Parathyroid adenoma (tissue), 2 donors: ENCODE measurements around the gene FPR1.
"Not testable (repeated sequence)": the region's sequence is repeated elsewhere in the genome, so short reads cannot be mapped to it uniquely, and the experiment has no call there.

Source experiments
- H2AFZ ChIP-seq: fragments of 300-600 bp; sonication (generic); one replicate; pipeline ENCODE4 v1.7.0; 2017; ENCODE audit warnings: antibody characterized with exemption, mild to moderate bottlenecking
- H3K27ac ChIP-seq: fragments of 300-600 bp; sonication (generic); one replicate; pipeline ENCODE4 v1.7.0; 2017
- H3K27me3 ChIP-seq: fragments of 300-600 bp; sonication (generic); one replicate; pipeline ENCODE4 v1.7.0; 2017; ENCODE audit warnings: low read length; ENCODE audit not compliant: control insufficient read depth, insufficient read depth
- H3K36me3 ChIP-seq: fragments of 300-600 bp; sonication (generic); one replicate; pipeline ENCODE4 v1.7.0; 2017; ENCODE audit warnings: low read length; ENCODE audit not compliant: control insufficient read depth, insufficient read depth
- H3K4me1 ChIP-seq: fragments of 300-600 bp; sonication (generic); one replicate; pipeline ENCODE4 v1.7.0; 2017; ENCODE audit warnings: control low read depth
- H3K4me2 ChIP-seq: fragments of 300-600 bp; sonication (generic); one replicate; pipeline ENCODE4 v1.7.0; 2017; ENCODE audit warnings: low read length
- H3K4me3 ChIP-seq: fragments of 300-600 bp; sonication (generic); one replicate; pipeline ENCODE4 v1.7.0; 2017; ENCODE audit warnings: low read depth, low read length
- H3K79me2 ChIP-seq: fragments of 300-600 bp; sonication (generic); one replicate; pipeline ENCODE4 v1.7.0; 2017; ENCODE audit warnings: control low read depth
- H3K9ac ChIP-seq: fragments of 300-600 bp; sonication (generic); one replicate; pipeline ENCODE4 v1.7.0; 2017; ENCODE audit warnings: mild to moderate bottlenecking
- H3K9me3 ChIP-seq: fragments of 300-600 bp; sonication (generic); one replicate; pipeline ENCODE4 v1.7.0; 2017; ENCODE audit warnings: low read length; ENCODE audit not compliant: control insufficient read depth
- TF ChIP-seq, protein P1 (sequence below): fragments of 300-600 bp; sonication (generic); IDR thresholded peaks from one replicate; pipeline ENCODE4 v1.7.0; 2017; ENCODE audit warnings: antibody characterized with exemption, mild to moderate bottlenecking
- donor health status: primary hyperparathyroidism.

The FPR1 gene

DNA sequence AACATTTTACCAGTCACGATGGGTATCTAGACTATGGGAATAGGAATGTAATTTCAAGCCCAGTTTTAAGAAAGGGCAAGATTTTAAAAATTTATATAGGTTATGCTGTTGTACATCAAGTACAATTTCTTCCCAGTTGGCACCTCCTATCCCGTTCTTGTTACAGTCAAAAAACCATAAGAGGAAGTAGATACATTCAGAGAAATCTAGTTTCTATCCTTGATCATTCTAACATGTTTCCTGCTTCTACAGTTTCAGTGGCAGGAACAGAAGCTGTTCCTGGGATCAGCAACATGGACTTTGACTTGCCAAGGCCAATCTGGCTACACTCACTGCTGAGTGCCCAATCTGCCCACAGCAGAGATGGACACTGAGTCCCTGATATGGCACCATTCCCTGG, 28.6 kb upstream of the FPR1 start:
- Histone ChIP-seq H3K9ac (no peak overlapping the region), H3K79me2 (no peaks in the 10 kb centered on the region), H3K9me3 (no peaks in the 10 kb centered on the region), H3K4me2 (no peak overlapping the region), H3K4me1 (peaks cover 14% of the 10 kb centered on the region), H3K27me3 (no peaks in the 10 kb centered on the region), H3K36me3 (no peaks in the 10 kb centered on the region), H3K27ac (no peak overlapping the region), H3K4me3 (no peak overlapping the region), H2AFZ (no peak overlapping the region)
- TF ChIP-seq, protein P1, sequence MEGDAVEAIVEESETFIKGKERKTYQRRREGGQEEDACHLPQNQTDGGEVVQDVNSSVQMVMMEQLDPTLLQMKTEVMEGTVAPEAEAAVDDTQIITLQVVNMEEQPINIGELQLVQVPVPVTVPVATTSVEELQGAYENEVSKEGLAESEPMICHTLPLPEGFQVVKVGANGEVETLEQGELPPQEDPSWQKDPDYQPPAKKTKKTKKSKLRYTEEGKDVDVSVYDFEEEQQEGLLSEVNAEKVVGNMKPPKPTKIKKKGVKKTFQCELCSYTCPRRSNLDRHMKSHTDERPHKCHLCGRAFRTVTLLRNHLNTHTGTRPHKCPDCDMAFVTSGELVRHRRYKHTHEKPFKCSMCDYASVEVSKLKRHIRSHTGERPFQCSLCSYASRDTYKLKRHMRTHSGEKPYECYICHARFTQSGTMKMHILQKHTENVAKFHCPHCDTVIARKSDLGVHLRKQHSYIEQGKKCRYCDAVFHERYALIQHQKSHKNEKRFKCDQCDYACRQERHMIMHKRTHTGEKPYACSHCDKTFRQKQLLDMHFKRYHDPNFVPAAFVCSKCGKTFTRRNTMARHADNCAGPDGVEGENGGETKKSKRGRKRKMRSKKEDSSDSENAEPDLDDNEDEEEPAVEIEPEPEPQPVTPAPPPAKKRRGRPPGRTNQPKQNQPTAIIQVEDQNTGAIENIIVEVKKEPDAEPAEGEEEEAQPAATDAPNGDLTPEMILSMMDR, result no peak

DNA sequence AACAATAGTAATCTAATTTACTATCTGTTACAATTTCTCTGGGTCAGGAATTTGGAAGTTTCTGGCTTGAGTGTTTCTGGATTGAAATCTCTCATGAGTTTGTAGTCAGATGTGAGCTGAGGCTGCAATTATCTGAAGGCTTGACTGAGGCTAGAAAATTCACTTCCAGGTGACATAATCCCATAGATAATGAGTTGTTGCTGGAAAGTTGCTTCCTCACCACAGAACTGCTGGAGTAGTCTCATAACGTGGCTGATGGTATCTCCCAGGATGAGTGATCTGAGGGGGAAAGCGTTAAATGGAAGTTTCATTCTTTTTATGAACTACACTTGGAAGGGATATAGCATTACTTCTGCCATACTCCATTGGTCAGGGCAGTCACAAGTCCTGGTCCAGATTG, 28.0 kb upstream of the FPR1 start:
- no peak overlapping the region for H3K4me2 ChIP-seq
- H3K27ac ChIP-seq, result no peak overlapping the region
- H3K79me2 ChIP-seq, result no peaks in the 10 kb centered on the region
- no peak overlapping the region for H2AFZ ChIP-seq
- TF ChIP-seq, protein P1, result no peak
- peaks cover 12% of the 10 kb centered on the region for H3K4me1 ChIP-seq
- no peaks in the 10 kb centered on the region for H3K36me3 ChIP-seq
- H3K27me3 ChIP-seq, result no peaks in the 10 kb centered on the region
- H3K9ac ChIP-seq, result no peak overlapping the region
- H3K9me3 ChIP-seq, result no peaks in the 10 kb centered on the region
- H3K4me3 ChIP-seq, result no peak overlapping the region

DNA sequence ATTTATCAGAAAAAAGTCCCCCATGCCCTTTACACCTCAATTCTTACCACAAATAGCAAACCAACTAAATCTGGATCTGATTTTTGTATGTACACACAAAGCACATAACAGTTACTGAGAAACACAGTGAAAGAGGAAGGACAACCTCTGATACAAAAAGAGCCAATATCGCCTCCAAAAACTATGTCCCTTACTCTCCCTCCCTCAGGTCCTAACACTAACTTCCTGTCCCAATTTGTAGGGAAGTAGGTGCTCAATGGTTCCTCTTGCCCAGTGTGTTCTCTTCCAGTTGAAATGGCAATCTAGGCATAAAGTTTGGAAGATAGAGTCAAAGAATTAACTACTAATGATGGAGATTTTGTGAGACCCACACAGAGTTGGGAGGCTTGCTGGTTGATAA, 27.5 kb upstream of the FPR1 start:
- H3K4me1 ChIP-seq, result peaks cover 9% of the 10 kb centered on the region
- no peaks in the 10 kb centered on the region for H3K27me3 ChIP-seq
- no peaks in the 10 kb centered on the region for H3K9me3 ChIP-seq
- H2AFZ ChIP-seq, result no peak overlapping the region
- H3K79me2 ChIP-seq, result no peaks in the 10 kb centered on the region
- H3K4me3 ChIP-seq, result no peak overlapping the region
- TF ChIP-seq, protein P1, result no peak
- no peak overlapping the region for H3K9ac ChIP-seq
- no peak overlapping the region for H3K27ac ChIP-seq
- no peaks in the 10 kb centered on the region for H3K36me3 ChIP-seq
- H3K4me2 ChIP-seq, result no peak overlapping the region

DNA sequence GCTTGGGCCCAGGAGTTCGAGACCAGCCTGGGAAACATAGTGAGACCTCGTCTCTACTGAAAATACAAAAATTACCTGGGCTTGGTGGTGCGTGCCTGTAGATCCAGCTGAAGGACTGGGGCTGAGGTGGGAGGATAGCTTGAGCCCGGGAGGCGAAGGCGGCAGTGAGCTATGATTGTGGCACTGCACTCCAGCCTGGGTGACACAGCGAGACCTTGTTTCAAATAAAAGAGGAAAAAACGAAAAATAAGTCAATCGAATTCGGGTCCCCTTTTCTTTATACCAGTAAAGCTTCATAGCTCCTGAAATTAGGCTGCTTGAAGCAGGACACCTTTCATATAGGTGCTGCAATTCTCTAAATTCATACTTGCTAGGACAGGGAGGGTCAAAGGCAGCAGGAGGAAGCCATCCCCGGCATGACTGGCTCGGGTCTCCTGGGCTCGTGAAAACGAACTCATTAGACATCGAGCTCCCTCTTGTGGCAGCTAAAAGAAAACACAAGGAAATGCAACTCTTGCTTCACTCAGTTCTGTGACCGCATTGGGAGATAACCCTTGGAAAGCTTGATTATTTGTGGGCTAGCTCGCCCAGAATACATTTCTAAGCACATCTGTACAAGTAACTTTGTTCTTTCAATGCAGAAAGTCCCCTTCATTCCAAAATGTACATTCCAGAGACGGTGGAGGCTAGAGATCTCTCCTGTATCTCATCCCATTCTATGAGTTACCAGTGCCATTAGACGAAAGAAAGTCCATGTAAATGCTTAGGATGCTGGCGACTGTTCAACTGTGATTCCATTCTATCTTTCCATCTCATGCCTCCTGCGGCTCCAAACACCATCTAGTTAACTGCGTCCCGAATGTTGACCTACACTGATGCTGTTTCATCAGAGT, 26.1 kb upstream of the FPR1 start:
- Histone ChIP-seq H3K36me3 (no peaks in the 10 kb centered on the region), H3K9me3 (no peaks in the 10 kb centered on the region), H3K4me1 (peaks cover 9% of the 10 kb centered on the region), H2AFZ (peak overlapping the region; percentile 89), H3K9ac (no peak overlapping the region), H3K79me2 (no peaks in the 10 kb centered on the region), H3K4me2 (peak overlapping the region; percentile 41), H3K27me3 (no peaks in the 10 kb centered on the region), H3K4me3 (no peak overlapping the region), H3K27ac (no peak overlapping the region)
- TF ChIP-seq, protein P1, result peak; percentile 79

DNA sequence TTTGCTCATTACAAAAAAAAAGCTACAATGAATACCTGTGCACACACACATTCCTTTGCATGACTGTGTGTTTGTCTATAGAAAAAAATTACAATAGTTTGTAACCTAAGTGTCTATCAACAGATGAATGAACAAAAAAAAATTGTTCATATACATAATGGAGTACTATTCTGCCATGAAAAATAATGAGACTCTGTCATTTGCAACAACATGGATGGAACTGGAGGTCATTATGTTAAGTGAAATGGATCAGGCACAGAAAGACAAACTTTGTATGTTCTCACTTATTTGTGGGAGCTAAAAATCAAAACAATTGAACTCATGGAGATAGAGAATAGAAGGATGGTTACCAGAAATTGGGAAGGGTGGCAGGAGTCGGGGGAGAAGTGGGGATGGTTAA, 24.9 kb upstream of the FPR1 start:
- H3K27ac ChIP-seq, H3K79me2 ChIP-seq, H3K36me3 ChIP-seq, H3K4me2 ChIP-seq, H3K9ac ChIP-seq, H3K4me1 ChIP-seq, H3K9me3 ChIP-seq, H3K27me3 ChIP-seq, H3K4me3 ChIP-seq, H2AFZ ChIP-seq: not testable (repeated sequence)
